Measurements from ENCODE around the gene HOXA7.

HOXA7 gene

GRCh38 chr7:27182285-27182841, 25.9 kb upstream of the HOXA7 start:
- no peak overlapping the region for H3K4me3 ChIP-seq (ENCODE audit: low read depth, low read length)

- H3K4me3 ChIP-seq (ENCODE audit: low read depth, low read length) = no peak overlapping the region
These were observed 25.4 kb upstream of the HOXA7 start for GRCh38 chr7:27181795-27182275.

GRCh38 chr7:27180431-27181420, 24.3 kb upstream of the HOXA7 start:
- H3K4me3 ChIP-seq (ENCODE audit: low read depth, low read length) = no peak overlapping the region

DNA sequence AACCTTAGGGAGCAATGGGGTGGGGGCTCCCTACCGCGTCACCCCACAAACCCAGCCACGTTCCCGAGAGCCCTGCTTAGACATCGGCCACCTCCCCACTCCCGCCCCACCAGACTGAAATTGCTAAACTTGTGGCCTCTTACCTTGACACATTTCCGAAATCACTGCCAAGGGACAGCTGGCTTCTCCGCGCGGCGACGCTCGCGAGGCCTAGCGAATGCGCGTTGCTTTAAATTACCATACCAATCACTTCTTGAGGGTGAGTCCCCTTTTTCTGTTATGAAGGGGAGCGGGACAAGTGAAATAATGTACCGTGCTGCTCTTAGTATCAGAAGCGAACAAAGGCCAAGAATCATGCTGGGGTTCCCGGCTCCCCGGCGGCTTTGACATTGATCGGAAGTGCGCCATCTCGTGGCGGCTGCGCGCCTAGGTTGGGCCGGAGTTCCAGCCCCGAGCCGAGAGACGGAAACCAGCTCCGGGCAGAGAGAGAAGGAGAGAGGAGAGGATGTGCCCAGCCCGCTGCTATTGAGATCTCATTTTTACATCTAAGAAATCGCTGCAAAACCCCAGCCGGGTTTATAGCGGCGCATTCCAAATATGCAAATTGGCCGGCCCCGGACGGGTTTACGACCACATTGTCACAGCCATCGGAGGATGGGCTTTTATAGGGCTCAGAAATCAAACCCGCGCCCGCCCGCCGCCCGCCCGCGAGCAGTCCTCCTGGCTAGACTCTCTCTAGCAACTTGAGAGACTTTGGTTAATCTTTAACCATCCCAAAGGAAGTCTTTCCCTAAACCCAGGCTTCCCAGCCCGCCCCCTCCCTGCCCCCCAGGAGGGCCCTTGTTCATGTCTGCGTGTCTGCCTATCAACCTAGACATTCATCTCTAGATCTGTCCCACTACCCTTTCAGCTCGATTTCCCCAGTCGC, 23.3 kb upstream of the HOXA7 start:
- H3K4me3 ChIP-seq (ENCODE audit: low read depth, low read length) = no peak overlapping the region

DNA sequence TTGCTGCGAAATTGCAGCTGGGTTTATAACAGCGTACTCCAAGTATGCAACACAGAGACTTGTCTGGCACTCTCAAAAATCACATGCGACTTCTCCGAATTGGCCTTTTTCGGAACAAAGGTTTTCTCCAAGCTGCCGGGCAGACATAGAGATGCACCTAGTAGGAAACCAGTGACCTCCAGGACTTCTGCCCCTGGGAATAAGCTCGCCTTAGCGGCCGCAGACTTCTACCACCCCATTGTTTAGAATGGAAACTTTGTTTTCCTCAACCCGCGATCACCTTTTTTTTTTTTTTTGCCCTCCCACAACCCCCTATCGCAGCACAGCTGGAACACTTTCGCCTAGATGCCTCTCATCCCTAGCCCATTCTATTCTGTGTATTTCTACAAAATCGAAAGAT, 22.6 kb upstream of the HOXA7 start:
- H3K4me3 ChIP-seq (ENCODE audit: low read depth, low read length) = no peak overlapping the region

GRCh38 chr7:27178366-27178765, 21.9 kb upstream of the HOXA7 start:
- H3K4me3 ChIP-seq (ENCODE audit: low read depth, low read length) = no peak overlapping the region

DNA sequence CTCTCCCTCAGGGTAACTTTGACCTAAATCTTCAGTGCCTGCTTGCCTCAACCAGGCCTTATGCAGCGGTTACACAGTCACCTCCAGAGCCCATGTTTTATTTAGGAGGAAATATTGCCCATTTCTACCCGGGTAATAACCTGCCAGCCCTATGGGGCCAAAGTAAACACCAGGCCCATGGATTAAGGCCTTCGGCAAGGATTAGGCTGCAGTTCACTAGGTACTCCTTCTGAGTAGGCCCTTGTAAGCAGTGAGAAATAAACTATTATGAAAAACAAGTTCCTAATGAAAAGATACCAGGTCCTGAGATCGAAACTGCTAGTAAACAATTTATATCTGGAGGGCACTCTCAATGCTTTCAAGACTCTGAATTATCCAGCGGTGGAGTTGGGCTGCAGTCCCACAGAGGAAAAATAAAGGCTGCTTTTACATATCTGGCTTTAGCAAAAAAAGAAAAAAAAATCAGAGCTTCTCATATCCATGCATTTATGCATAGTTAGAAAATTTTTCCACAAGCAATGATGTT, 21.4 kb upstream of the HOXA7 start:
- no peak overlapping the region for H3K4me3 ChIP-seq (ENCODE audit: low read depth, low read length)

DNA sequence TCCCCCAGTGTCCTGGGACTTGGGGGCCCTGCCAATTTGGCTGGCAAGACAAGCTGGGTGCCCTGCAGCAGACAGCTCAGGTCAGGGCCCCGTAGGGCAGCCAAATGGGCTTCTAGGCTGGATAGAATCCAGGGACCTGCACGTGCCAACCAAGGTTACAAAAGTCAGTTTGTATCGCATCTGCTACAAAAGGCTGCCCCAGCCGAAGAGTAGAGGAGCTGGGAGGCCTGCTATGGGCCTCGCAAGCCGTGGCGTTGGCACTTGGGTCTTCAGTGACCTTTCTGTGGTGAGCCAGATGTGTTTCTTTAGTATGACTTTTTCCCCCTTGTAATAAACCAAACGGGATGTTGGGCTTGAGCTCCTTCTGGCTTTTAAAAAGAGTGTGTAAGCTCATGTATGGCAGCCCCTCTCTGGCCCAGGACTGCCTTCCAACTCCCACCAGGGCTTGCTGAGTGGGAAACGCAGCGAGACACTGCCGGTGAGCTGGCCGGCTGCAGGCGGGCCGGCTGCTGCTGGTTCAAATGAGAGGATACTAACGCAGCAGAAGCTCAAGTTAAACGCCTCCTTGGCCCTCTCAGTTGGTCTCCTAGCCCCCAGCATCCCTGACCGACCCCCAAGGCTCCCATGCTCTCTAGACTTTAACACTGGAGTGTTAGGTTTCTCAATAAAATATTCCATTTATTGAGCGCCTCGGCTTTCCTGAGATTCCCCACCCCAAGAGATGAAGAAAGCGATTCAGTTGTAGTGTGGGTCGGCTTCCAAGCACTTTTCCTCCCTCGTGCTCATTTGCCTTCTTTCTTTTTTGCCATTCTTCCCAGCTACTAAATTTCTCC, 20.7 kb upstream of the HOXA7 start:
- no peak overlapping the region for H3K4me3 ChIP-seq (ENCODE audit: low read depth, low read length)

- no peak overlapping the region for H3K4me3 ChIP-seq (ENCODE audit: low read depth, low read length)
These were observed 20.0 kb upstream of the HOXA7 start for GRCh38 chr7:27176524-27176845.

- no peak overlapping the region for H3K4me3 ChIP-seq (ENCODE audit: low read depth, low read length)
These were observed 19.4 kb upstream of the HOXA7 start for GRCh38 chr7:27175626-27176523.

- H3K4me3 ChIP-seq (ENCODE audit: low read depth, low read length) = no peak overlapping the region
These were observed 18.6 kb upstream of the HOXA7 start for GRCh38 chr7:27174874-27175625.

GRCh38 chr7:27173956-27174873, 17.7 kb upstream of the HOXA7 start, which contains the start of gene HOXA10:
Gene HOXA10 (minus strand): TSS chr7:27174320. CDS start chr7:27174306, 14 bp downstream.
- no peak within 1 kb of the TSS for H3K4me3 ChIP-seq (ENCODE audit: low read depth, low read length)

DNA sequence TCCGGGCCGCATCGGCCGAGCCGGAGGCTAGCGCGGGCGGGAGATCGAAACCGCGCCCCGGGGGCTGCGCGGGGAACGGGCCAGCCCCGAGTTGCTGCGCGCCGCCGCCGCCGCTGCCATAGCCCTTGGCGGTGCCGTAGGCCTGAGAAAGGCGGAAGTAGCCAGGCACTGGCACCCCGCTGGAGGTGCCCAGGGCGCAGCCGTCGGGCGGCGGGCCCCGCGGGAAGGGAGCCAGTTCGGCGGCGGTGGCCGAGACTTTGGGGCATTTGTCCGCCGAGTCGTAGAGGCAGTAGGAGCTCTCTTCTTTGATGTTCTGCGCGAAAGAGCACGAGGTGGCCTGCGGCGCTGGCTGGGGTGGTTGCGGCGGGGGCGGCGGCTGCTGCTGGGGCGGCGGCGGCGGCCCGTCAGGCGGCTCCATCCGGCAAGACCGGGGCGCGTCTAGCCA, 17.1 kb upstream of the HOXA7 start:
- no peak overlapping the region for H3K4me3 ChIP-seq (ENCODE audit: low read depth, low read length)

DNA sequence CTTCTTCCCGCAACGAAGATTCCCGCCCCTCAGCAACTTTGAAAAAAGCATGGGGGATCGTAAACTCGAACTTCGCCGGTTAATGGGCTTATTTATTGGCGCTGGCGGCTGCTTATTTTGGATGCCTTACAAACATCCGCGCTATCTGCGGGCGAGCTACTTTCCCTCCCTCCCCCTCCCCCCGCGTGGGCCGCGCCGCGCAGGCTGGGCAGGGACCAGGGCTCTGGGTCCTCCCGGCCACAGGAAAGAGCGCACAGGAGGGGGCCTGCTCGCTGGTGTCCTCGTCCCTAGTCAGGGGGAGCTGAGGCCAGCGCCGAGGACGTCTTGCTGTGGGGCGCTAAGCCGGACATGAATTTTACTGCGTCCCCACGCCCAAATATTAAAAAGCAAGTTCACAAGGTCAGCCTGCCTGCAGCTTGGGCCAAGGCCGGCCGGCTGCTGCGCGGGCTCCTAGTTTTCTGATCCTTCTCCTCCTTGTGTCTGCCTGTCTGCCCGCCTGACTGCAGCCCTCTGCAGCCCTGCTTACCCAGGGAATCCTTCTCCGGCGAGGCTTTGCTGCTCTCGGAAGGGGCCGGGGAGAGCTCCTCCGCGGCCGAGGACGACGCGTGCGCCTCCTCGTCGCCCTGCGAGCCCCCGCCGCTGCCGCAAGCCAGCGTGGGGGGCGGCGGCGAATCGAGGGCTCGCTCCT, 16.5 kb upstream of the HOXA7 start:
- no peak overlapping the region for H3K4me3 ChIP-seq (ENCODE audit: low read depth, low read length)

DNA sequence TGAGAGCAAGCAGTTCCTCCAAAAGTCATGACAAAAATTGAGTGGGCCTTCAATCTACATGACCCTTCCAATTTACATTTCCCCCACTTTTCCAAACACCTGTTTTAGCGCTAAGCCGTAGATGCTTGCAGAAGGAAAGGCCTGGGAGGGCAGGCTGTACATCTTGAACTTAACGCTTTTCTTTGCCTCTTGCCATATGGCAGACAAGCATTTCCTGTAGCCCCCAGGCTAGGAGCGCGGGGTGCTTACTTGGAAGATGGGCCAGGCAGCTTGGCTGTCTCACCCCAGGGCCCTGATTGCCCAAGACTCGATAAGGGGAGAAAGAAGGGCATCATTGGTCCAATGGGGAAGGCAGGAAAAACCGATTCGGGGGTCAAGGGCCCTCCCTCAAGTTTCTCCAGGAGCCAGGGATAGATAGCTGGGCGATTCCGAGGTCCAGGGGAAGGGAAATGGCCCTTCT, 15.9 kb upstream of the HOXA7 start:
- H3K4me3 ChIP-seq (ENCODE audit: low read depth, low read length) = no peak overlapping the region

- H3K4me3 ChIP-seq (ENCODE audit: low read depth, low read length) = no peak overlapping the region
These were observed 15.3 kb upstream of the HOXA7 start for GRCh38 chr7:27171637-27172314.
